PFSK-1 (cell line): ENCODE measurements around the gene ZFHX3.

Experiments used
- FOXP2 ChIP-seq: optimal IDR thresholded peaks from 2 replicates; pipeline ENCODE3; 2011; ENCODE audit warnings: borderline replicate concordance, control low read depth, inconsistent platforms; ENCODE audit not compliant: insufficient read depth; ENCODE audit errors: extremely low read length, extremely low read depth
- POLR2AphosphoS5 ChIP-seq: IDR thresholded peaks from 2 replicates; pipeline ENCODE4 v1.6.1; 2012; ENCODE audit warnings: low read depth, mild to moderate bottlenecking, control low read depth, low read length, moderate library complexity
- REST ChIP-seq, 2 experiments: IDR thresholded peaks; 2 replicates each; pipeline versions ENCODE4 v1.6.1 to v1.8.0; 2011 to 2012; ENCODE audit warnings: low read depth in 2 of 2, low read length in 2 of 2, control low read depth in 1 of 2, inconsistent platforms in 1 of 2, mild to moderate bottlenecking in 1 of 2, moderate library complexity in 1 of 2; ENCODE audit not compliant: insufficient read depth in 1 of 2
- SIN3A ChIP-seq: IDR thresholded peaks from 2 replicates; pipeline ENCODE4 v1.6.1; 2012; ENCODE audit warnings: mild to moderate bottlenecking, low read length, moderate library complexity, borderline replicate concordance; ENCODE audit not compliant: insufficient read depth
- TAF1 ChIP-seq: IDR thresholded peaks from 2 replicates; pipeline ENCODE4 v1.6.1; 2012; ENCODE audit warnings: low read length, control low read depth, borderline replicate concordance; ENCODE audit not compliant: insufficient read depth

GRCh38 chr16:73031155-73031866 lies 16.6 kb downstream of the ZFHX3 start:
- TF ChIP-seq POLR2AphosphoS5 (no peak), REST (IDR thresholded peaks at IDR 0.05; ENCODE audit: insufficient read depth in 1 of 2, low read depth in 2 of 2, low read length in 2 of 2) (no peak), SIN3A (no peak), TAF1 (no peak), FOXP2 (no peak)
